Transverse colon (tissue), 4 donors: Measurements from ENCODE around the gene KIZ.

Experiments
- POLR2A ChIP-seq: fragments of 450-650 bp; IDR thresholded peaks from one replicate; pipeline ENCODE4 v1.6.1; 2016; ENCODE audit warnings: antibody characterized with exemption, mild to moderate bottlenecking, moderate library complexity
- POLR2AphosphoS5 ChIP-seq, 3 donors: sonication (generic); formaldehyde crosslinking; IDR thresholded peaks; one replicate each; pipeline ENCODE4 v1.6.1; 2016; ENCODE audit warnings: antibody characterized with exemption in 3 of 3
- TF ChIP-seq, protein P1 (sequence below), 5 experiments: fragments of 200-600 bp in 3 of 5; fragments of 450-650 bp in 2 of 5; sonication (generic) in 3 of 5; IDR thresholded peaks; 1 replicate in 2 of 5; 2 replicates in 3 of 5; pipeline ENCODE4 v1.5.1; 2016 to 2017; ENCODE audit warnings: antibody characterized with exemption in 5 of 5, inconsistent platforms in 3 of 5, mild to moderate bottlenecking in 2 of 5, moderate library complexity in 1 of 5

DNA sequence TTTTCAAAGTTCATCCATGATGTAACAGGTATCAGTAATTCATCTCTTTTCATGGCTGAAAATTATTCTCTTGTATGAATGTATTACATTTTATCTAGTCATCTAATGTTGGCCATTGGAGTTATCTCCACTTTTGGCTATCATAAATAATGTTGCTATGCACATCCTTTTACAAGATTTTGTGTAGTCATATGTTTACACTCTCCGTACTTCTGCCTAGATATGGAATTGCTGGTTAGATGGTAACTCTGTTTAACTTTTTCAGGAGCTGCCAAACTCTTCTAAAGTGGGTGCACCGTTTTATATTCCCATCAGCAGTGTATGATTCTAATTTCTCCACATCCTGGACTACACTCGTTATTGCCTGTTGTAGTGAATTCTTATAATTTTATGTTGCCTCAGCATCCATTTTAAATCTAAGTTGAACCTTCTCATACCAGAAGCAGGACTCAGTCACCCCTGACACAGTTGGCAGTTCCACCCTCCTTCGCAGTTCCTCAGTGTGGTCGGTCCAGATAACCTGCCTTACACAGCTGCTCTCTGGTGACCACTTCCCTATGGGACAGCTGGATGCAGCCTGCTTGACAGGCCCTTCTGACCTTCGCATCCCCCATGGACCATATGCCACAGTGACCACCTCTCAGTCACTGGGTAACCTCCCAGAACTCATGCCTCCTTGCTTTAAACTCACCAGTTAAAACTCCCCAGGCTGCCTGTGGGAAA, 33.9 kb downstream of the KIZ start:
- TF ChIP-seq POLR2A, result no peak
- TF ChIP-seq, protein P1, sequence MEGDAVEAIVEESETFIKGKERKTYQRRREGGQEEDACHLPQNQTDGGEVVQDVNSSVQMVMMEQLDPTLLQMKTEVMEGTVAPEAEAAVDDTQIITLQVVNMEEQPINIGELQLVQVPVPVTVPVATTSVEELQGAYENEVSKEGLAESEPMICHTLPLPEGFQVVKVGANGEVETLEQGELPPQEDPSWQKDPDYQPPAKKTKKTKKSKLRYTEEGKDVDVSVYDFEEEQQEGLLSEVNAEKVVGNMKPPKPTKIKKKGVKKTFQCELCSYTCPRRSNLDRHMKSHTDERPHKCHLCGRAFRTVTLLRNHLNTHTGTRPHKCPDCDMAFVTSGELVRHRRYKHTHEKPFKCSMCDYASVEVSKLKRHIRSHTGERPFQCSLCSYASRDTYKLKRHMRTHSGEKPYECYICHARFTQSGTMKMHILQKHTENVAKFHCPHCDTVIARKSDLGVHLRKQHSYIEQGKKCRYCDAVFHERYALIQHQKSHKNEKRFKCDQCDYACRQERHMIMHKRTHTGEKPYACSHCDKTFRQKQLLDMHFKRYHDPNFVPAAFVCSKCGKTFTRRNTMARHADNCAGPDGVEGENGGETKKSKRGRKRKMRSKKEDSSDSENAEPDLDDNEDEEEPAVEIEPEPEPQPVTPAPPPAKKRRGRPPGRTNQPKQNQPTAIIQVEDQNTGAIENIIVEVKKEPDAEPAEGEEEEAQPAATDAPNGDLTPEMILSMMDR (IDR thresholded peaks at IDR 0.05), result no peak
- peak in 2 of 3 donors; percentile 24 to 32 for TF ChIP-seq POLR2AphosphoS5 (IDR thresholded peaks at IDR 0.05)
